ENCODE measurements around the gene LAMTOR1. TPM values are rescaled to one million over a fixed set of nuclear protein-coding genes. Genes with fewer than 3 reads are reported as not detected.

Gene LAMTOR1
- total RNA-seq, 1 experiment from 2014 or later: 96.3 TPM

DNA sequence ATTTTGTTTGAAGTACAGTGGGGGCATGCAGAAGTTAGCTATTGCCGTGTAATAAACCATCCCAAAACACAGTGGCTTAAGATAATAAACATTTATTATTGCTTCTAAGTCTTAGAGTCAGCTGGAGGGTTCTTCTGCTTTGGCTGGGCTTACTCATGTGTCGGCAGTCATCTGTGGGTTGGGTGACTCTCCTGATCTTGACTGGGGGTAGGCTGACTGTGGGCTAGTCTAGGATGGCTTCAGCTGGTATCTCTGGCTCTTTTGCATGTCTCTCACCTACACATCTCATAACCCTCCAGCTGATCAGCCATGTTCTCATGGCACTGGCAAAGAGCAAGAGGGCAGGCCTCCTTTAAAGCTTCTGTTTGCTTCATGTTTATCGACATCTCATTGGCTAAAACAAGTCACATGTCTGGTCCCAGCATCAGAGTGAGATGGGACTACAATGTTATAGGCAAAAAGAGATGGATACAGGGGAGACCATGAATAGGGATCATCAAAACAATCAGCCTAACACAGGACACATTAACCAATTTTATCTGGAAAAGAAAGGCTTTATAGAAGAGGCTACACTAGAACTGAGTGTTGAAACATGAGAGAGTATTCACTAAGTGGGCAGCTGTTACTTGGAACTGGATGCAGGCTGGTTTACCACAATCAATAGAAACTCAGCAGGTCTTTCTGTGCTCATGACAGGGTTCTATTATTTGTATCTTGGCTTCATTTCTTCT lies 17.3 kb downstream of the LAMTOR1 start:
- no peaks in the 10 kb centered on the region for H3K79me1 ChIP-seq (ENCODE audit: insufficient read depth, low read depth, low read length, poor library complexity, severe bottlenecking)
- H3K27me3 Mint-ChIP-seq (ENCODE audit: low read depth): no peaks in the 10 kb centered on the region
- H3K14ac ChIP-seq (ENCODE audit: insufficient read depth, low read length): no peak overlapping the region
- no peaks in the 10 kb centered on the region for H4K20me1 ChIP-seq (ENCODE audit: control insufficient read depth, insufficient read depth, insufficient read length)
- H4K5ac ChIP-seq (ENCODE audit: insufficient read length, low read depth, low read length): no peak overlapping the region
- H3K56ac ChIP-seq (ENCODE audit: insufficient read length, low read depth, low read length): no peak overlapping the region
- H3K4me1 Mint-ChIP-seq: peaks cover 11 to 13% of the 10 kb centered on the region in 2 experiments
- no peak overlapping the region for H3K23ac ChIP-seq (ENCODE audit: insufficient read length, low read depth, low read length)
- no peak overlapping the region for H3K18ac ChIP-seq (ENCODE audit: insufficient read length, low read depth, low read length)
- H3K9me3 Mint-ChIP-seq: no peaks in the 10 kb centered on the region
- no peak overlapping the region for H3K27ac ChIP-seq (ENCODE audit: insufficient read length, low read depth, low read length)
- no peak overlapping the region for H4K91ac ChIP-seq (ENCODE audit: insufficient read length, low read depth, low read length)
- H3K4me3 Mint-ChIP-seq: no peak overlapping the region
- peak overlapping the region in 2 of 3 experiments; percentile 12 to 32; a peak in 1 of 7 replicates for H3K27ac Mint-ChIP-seq
- H3K4me1 ChIP-seq (ENCODE audit: insufficient read depth, low read length): no peaks in the 10 kb centered on the region
- no peak for DNase-seq
- TF ChIP-seq CTCF (conservative IDR thresholded peaks at IDR 0.05): no peak
- no peak overlapping the region for H2AK5ac ChIP-seq (ENCODE audit: insufficient read length, low read length)
- no peak overlapping the region for H2BK15ac ChIP-seq (ENCODE audit: low read depth, low read length)
- no peak overlapping the region for H2BK20ac ChIP-seq (ENCODE audit: low read depth, low read length, poor library complexity, severe bottlenecking)
- WGBS (ENCODE audit: extremely low coverage, insufficient read length, low lambda C conversion rate): no CpG with 5 or more reads among the region's 3 CpGs
- no peaks in the 10 kb centered on the region for H3K23me2 ChIP-seq (ENCODE audit: insufficient read length, low read depth, low read length, poor library complexity, severe bottlenecking)
- H3K4me2 ChIP-seq (ENCODE audit: insufficient read depth, insufficient read length, low read length): no peak overlapping the region
- H2BK5ac ChIP-seq (ENCODE audit: insufficient read length, low read length): no peak overlapping the region
- H3K9me3 ChIP-seq (ENCODE audit: control insufficient read depth, low read depth, low read length): no peaks in the 10 kb centered on the region
- no peak overlapping the region for H4K8ac ChIP-seq (replicated peaks; ENCODE audit: insufficient read length, low read depth, low read length)
- H3K36me3 Mint-ChIP-seq (ENCODE audit: insufficient read depth in 1 of 3, low read depth in 3 of 3): peaks cover 0 to 6% (median 4%) of the 10 kb centered on the region in 3 experiments; a peak in 3 of 7 replicates
- H2BK12ac ChIP-seq (ENCODE audit: insufficient read length, low read depth, low read length): no peak overlapping the region
- no peak overlapping the region for H3K9ac ChIP-seq (ENCODE audit: extremely low read depth, insufficient read length, low read length)
- no peaks in the 10 kb centered on the region for H3K79me2 ChIP-seq (ENCODE audit: insufficient read depth, low read length)
- H3K27me3 ChIP-seq (ENCODE audit: insufficient read depth, low read length): no peaks in the 10 kb centered on the region
- H2BK120ac ChIP-seq (ENCODE audit: low read depth, low read length, poor library complexity, severe bottlenecking): no peak overlapping the region
- no peak overlapping the region for H3T11ph ChIP-seq (ENCODE audit: low read length)
- H2AFZ ChIP-seq (ENCODE audit: low read length): no peak overlapping the region
- no peak overlapping the region for H3K4ac ChIP-seq (ENCODE audit: low read depth, low read length)

All from H9 (cell line).